Measurements from ENCODE around the gene CADM2. TPM values are rescaled to one million over a fixed set of nuclear protein-coding genes. Genes with fewer than 3 reads are reported as not detected.

The CADM2 gene
- total RNA-seq, 1 experiment from 2014 or later, result 10.9 TPM

DNA sequence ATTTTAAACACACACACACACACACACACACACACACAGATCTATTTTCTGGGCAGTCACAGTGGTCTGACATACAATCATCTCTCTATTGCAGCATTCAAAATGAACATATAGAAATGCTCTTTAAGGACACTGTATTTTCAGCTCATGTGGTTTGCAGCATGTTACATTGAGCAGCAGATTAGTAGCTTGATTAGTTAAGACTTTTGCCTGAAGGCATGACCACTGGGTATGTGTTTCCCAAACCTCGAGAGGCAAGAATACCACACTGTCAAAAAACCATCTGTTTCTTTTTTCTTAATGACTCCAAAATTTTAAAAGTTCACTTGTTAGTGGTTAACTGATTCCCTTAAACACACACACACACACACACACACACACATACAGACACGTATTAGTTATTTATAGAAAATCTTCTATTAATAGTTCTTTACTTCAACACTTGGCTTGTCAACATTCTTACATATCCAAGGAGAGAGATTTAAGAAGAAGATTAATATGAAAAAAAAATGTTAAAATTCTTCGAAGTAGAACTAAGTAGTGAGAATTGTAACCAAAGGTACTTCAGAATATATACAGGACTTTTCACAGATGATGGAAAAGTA is 518.2 kb downstream of the CADM2 start:
- Mint-ChIP-seq H3K9me3 (no peaks in the 10 kb centered on the region), H3K27ac (no peak overlapping the region; a peak in 2 of 7 replicates), H3K27me3 (ENCODE audit: low read depth) (no peaks in the 10 kb centered on the region), H3K4me3 (no peak overlapping the region), H3K4me1 (peaks cover 9 to 20% of the 10 kb centered on the region in 2 experiments), H3K36me3 (ENCODE audit: insufficient read depth in 1 of 3, low read depth in 3 of 3) (peaks cover 0 to 2% (median 0%) of the 10 kb centered on the region in 3 experiments; a peak in 2 of 7 replicates)
- H3K18ac ChIP-seq (ENCODE audit: insufficient read length, low read depth, low read length), result no peak overlapping the region
- H4K91ac ChIP-seq (ENCODE audit: insufficient read length, low read depth, low read length), result no peak overlapping the region
- no peak for DNase-seq
- no peaks in the 10 kb centered on the region for H3K27me3 ChIP-seq (ENCODE audit: insufficient read depth, low read length)
- no peaks in the 10 kb centered on the region for H4K20me1 ChIP-seq (ENCODE audit: control insufficient read depth, insufficient read depth, insufficient read length)
- no CpG with 5 or more reads among the region's 3 CpGs for WGBS (ENCODE audit: extremely low coverage, insufficient read length, low lambda C conversion rate)
- no peak overlapping the region for H3K23ac ChIP-seq (ENCODE audit: insufficient read length, low read depth, low read length)
- H3T11ph ChIP-seq (ENCODE audit: low read length), result no peak overlapping the region
- H3K79me1 ChIP-seq (ENCODE audit: insufficient read depth, low read depth, low read length, poor library complexity, severe bottlenecking), result no peaks in the 10 kb centered on the region
- no peak overlapping the region for H3K56ac ChIP-seq (ENCODE audit: insufficient read length, low read depth, low read length)
- no peak overlapping the region for H3K4ac ChIP-seq (ENCODE audit: low read depth, low read length)
- H3K4me1 ChIP-seq (ENCODE audit: insufficient read depth, low read length), result peaks cover 2% of the 10 kb centered on the region; the same call in 1 of the 2 replicates
- no peak overlapping the region for H2BK12ac ChIP-seq (ENCODE audit: insufficient read length, low read depth, low read length)
- no peak overlapping the region for H2BK20ac ChIP-seq (ENCODE audit: low read depth, low read length, poor library complexity, severe bottlenecking)
- no peak overlapping the region for H2BK120ac ChIP-seq (ENCODE audit: low read depth, low read length, poor library complexity, severe bottlenecking)
- H2AFZ ChIP-seq (ENCODE audit: low read length), result no peak overlapping the region
- no peak overlapping the region for H2BK15ac ChIP-seq (ENCODE audit: low read depth, low read length)
- H3K4me2 ChIP-seq (ENCODE audit: insufficient read depth, insufficient read length, low read length), result no peak overlapping the region
- no peak for TF ChIP-seq CTCF (conservative IDR thresholded peaks at IDR 0.05)
- H3K79me2 ChIP-seq (ENCODE audit: insufficient read depth, low read length), result no peaks in the 10 kb centered on the region
- no peaks in the 10 kb centered on the region for H3K9me3 ChIP-seq (ENCODE audit: control insufficient read depth, low read depth, low read length)
- H3K14ac ChIP-seq (ENCODE audit: insufficient read depth, low read length), result no peak overlapping the region
- no peak overlapping the region for H2BK5ac ChIP-seq (ENCODE audit: insufficient read length, low read length)
- H3K9ac ChIP-seq (ENCODE audit: extremely low read depth, insufficient read length, low read length), result no peak overlapping the region
- H2AK5ac ChIP-seq (ENCODE audit: insufficient read length, low read length), result no peak overlapping the region
- H3K23me2 ChIP-seq (ENCODE audit: insufficient read length, low read depth, low read length, poor library complexity, severe bottlenecking), result no peaks in the 10 kb centered on the region
- H4K5ac ChIP-seq (ENCODE audit: insufficient read length, low read depth, low read length), result no peak overlapping the region
- H4K8ac ChIP-seq (replicated peaks; ENCODE audit: insufficient read length, low read depth, low read length), result no peak overlapping the region
- no peak overlapping the region for H3K27ac ChIP-seq (ENCODE audit: insufficient read length, low read depth, low read length)

All from H9 (cell line).